HG03196 (cell line): ENCODE data around the gene MAST3.

Experiments used
- ATAC-seq: cut with Tn5 transposase; IDR thresholded peaks from one replicate; pipeline ENCODE4 v1.9.1; 2021; ENCODE audit not compliant: unreplicated experiment

The MAST3 gene

DNA sequence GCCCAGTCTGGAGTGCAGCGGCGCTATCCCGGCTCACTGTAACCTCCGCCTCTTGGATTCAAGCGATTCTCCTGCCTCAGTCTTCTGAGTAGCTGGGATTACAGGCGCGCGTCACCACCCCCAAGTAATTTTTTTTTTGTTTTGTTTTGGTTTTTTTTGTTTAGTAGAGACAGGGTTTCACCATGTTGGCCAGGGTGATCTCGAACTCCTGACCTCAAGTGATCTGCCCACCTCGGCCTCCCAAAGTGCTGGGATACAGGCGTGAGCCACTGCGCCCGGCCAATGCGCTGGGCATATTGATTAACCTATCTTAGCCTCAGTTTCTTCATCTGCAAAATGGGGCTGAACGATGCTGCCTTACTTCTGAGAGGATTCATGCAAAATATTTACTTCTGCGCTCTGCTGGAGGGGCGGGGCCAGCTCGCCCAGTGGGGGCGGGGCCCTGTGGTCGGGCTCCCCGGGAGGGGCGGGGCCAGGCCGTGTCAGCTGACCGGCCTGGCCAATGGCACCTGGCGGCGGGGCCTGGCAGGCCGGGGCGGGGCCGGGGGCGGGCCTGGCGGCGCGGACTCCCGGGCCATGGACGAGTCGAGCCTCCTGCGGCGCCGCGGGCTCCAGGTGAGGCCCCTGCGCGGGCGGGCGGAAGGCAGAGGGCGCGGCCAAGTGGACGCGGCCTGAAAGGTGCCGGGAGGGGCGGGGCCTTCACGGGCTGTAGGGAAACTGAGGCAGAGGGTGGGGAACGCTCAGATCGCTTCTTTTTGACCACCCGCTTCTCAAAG lies at the start of gene MAST3:
MAST3 (plus strand) TSS at position 562 of the 776 bp plus-strand sequence; CDS start at position 577, 15 bp downstream.
- peak; percentile 60 for ATAC-seq

DNA sequence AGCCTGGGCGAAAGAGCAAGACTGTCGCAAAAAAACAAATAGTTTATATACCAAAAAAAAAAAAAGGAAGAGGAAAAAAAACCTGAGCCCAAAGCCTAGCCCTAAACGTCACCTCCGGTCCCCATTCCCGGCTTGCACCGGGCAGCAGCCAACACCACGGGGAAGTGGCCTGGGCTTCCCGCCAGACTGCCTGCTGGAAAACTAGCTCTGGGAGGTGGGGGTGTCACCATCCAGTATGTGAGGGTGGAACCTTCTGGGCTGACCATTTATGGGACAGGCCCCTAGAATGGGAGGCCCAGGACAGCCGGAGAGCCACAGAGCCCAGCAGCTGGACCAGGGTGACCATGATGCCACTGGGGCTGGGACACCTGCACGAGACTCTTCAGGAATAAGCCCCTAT lies 48.2 kb upstream of the MAST3 start:
- ATAC-seq, result no peak

DNA sequence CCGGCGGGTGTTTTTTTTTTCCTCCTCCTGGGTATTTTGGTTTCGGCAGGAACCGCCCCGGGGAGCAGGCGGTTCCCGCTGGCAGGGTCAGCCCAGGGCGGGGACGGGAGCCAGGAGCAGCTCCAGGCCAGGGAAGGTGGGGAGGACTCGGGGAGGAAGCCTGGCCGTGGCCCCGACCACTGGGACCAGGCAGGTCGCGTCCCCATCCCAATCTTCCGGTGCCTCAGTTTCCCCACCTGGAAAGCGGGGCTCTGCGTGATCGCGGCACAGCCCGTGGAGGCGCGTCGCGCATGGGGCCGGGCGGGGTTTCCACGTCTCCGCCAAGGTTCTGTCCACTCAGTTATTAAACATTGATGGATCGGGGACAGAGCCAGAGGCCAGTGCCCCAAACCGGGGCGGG lies 45.7 kb upstream of the MAST3 start:
- no peak for ATAC-seq

DNA sequence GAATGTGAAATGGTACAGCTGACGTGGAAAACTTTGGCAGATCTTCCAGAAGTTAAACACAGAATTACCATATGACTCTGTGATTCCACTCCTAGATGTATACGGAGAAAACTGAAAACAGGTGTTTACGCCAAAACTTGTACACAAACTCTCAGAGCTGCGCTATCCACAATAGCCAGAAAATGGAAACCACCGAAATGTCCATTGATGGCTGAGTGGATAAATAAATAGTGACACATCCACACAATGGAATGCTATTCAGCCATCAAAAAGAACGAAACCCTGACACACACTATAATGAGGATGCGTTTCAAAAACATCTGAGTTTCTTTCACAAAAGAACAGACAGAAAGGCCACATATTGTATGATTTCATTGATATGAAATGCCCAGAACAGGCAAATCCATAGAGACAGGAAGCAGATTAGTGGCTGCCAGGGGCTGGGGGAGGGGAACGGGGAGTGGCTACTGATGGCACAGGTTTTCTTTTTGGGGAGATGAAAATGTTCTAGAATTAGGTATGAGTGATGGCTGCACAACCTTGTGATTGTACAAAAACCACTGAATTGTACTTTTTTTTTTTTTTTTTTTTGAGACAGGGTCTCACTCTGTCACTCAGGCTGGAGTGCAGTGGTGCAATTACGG lies 43.9 kb upstream of the MAST3 start:
- no peak for ATAC-seq

DNA sequence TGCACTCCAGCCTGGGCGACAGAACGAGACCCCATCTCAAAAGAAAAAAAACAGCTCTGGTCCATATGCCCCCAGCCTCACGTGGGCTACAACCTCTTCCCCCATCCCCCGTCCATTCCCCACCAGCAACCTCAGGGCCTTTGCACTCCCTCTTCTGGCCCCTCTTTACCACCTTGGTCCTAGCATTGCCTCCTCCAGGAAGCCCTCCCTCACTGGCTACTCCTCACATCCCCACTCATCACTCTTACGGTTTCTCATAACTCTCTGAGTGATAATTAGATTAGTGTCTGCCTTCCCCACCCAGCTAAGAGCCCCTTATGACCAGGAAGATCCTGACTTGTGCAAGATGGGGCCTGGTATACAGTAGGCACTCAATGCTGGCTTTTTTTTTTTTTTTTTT lies 41.6 kb upstream of the MAST3 start:
- ATAC-seq, result no peak

DNA sequence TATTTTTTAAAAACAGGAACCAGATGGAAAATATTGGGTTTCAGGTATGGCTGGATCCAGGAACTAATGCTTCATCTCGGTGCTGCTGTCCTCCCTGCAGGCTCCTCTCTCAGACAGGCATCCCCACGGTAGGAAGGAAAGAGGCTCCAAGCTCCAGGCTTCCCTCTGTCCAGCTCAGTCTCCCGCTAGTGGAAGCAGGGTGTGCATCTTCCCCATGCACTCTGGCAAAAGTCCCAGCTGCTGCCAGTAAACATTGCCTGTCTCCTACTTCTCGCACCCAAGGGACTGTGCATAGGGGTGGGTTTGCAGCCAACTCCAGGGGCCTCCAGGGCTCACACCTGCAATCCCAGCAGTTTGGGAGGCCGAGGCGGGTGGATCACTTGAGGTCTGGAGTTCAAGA lies 40.0 kb upstream of the MAST3 start:
- ATAC-seq, result no peak

DNA sequence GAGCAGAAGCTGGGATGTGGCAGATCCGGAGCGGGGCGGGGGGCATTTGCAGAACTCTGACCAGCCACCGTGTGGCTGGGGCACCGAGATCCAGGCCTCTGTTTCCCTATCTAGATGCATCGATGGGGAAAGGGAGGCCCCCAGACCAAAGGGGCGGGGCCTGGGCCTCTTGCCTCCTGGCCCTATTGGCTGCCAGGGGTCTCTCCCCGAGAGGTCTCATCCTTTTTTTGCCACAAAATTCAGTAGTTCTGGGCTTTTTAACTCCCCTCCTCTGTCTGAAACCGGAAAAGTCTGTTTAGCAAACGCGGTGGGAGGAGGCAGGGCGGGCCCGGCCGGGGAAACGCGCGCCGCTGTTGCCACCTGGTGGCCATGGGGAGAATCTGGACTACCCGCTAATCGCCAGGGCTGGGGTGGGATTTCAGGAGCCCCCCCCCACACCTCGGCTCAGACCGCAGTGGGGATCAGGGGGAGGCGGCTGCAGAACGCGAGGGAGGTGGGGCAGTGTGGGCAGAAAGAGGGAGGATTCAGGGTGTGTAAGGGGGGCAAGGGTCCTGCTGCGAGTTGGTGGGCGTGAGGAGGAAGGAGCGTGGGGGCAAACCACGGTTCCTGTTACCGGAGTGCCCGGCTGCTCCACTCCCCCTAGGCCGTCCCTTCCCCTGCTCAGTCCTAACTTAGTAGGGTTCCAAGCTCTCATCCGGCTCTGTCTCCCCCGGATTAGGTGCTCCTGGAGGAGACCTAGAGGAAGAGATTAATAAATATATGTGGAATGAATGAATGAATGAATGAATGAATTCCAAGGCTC lies 39.2 kb upstream of the MAST3 start:
- ATAC-seq, result no peak

DNA sequence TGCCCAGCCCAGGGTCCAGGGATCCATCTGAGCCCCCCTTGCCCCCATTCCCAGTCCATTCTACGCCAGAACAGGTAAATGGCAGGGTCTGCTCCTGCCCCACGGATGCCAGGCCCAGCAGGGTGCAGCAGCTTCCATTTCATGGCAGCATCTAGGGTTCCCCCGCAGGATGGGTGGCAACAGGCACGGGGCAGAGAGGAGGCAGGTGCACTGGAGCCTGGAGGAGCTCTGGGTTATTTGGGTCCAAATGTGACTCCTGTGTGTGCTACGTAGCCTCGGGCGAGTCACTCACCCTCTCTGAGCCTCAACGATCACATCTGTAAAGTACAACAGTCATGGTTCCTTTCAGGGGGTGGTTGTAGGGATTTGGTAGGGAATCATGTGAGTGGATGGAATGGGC lies 38.3 kb upstream of the MAST3 start:
- no peak for ATAC-seq

DNA sequence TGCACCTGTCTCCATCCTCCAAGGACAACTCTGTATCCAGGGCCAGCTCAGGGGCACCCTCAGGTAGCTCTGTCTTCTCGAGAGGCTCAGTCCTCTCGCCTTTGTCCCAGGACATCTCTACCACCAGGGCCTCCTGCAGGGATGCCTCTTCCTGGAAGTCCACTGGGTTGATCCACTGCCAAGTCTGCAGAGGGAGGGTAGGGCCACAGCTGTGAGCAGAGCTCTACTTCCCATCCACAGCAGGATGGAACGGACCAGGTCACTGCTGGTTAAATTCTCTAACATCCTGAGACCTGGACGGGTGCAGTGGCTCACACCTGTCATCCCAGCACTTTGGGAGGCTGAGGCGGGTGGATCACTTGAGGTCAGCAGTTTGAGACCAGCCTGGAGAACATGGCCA lies 37.7 kb upstream of the MAST3 start:
- no peak for ATAC-seq

DNA sequence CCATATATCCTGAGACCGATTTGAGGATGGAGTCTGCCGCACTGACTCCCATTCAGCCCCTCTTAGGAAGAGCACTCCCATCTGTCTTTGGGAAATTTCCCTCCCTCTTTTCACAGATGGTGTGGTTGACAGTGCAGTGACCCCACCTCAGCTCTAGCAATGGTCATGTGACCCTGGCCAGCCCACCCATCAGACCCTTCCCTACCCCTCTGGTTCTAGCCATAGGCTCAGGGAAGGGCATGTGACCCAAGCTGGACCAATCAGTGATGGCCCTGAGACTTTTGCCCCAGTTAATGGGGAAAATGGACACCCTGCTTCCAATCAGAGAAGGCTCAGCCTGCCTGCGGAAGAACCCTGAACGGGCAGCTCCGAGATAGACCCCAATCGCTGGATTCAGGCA lies 37.1 kb upstream of the MAST3 start:
- no peak for ATAC-seq

DNA sequence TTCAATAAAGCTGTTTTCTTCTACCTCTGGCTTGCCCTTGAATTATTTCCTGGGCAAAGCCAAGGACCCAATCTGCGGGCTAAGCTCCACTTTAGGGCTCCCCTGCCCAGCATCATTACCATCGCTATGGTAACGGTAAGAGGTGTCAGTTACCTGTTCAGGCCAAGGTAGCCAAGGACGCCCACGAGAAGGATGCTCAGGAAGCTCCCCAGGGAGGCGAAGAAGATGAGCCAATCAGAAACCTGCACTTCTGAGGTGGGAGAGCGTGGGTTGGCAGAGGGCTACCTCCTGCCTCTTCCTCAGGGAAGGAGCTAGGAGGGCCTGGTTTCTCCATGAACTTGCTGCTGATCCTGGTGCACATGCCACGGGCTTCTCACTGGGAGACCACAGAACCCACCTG lies 35.5 kb upstream of the MAST3 start:
- ATAC-seq, result no peak

DNA sequence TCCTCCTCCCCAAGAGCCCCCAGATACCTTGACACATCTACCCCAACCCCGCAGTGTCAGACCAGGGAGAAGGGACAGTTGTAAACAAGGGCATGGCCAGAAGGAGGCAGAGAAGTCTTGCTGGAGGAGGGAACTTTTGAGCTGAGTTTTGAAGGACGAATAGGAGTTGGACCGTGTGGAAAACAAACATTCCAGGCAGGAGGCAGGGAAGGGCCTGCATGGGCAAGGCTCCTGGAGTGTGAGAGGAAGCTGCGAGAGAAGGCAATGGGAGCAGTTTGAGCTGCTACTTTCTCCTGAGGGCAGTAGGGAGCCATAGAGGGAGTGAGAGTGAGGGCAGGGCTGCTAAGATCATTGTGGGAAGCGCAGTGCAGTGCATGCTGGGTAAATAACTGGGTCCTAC lies 34.1 kb upstream of the MAST3 start:
- no peak for ATAC-seq

DNA sequence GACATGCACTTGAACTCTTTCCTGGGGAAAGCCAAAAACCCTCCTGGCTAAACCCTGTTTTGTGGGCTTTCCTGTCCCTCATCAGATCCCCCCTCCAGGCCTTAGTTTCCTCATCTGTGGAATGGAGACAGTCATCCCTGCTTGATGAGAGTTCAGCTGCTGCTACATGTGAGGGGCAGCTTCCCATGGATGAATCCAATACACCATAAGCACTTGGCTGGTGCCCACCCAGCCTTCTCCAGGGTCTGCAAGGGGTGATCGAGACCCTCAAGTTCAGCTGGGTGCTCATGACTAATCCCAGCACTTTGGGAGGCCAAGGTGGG lies 32.4 kb upstream of the MAST3 start:
- no peak for ATAC-seq

DNA sequence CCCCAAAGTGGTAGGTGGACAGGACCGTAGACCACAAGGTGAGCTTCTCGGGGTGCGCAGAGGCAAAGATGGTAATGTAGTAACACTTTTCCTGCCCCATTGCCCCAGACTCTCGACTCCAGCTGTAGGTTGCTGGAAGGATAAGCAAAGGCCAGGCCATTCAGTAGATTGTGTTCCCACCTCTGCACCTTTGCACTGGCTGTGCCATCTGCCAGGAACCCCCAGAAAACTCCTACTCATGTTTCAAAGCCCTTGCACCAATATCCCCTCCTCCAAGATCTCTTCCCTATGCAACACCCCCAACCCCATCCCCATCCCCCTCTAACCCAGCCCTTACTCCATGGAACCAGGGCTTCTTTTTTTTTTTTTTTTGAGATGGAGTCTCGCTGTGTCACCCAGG lies 29.2 kb upstream of the MAST3 start:
- ATAC-seq, result no peak

DNA sequence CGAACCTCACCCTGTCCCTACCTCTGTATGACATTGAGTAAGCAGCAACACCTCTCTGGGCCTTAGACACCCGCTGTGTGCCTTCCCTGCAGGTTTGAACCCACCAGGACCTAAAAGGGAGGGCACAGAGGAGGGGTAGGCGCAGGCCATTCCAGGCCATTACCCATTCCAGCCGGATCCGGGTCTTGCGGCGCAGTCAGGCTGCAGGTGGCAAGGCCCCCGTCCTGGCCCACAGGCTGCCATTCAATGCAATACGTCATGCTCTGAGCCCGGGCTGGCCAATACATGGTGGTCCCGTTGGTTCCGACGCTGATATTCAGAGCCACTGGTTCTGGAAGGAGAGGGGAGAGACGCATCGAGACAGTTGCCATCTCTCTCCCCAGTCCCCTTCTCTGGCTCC lies 28.2 kb upstream of the MAST3 start:
- ATAC-seq, result no peak

DNA sequence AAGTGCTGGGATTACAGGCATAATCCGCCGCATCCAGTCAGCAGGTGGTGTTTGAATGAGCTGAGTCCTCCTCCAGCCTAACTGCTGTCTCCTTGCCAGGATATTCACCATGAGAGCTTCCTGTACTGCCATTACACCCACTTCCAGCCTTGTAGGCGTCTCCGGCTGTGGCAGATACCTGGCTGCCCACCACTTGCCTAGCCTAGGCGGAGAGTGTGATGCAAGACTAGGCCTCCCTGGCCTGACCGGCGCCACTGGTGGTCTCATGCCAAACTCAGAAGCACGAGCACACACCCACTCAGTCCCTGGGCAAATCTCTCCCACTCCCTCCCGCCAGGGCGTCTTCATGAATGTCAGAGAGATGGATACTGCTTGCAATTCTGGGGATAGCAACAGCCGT lies 27.4 kb upstream of the MAST3 start:
- ATAC-seq, result no peak

DNA sequence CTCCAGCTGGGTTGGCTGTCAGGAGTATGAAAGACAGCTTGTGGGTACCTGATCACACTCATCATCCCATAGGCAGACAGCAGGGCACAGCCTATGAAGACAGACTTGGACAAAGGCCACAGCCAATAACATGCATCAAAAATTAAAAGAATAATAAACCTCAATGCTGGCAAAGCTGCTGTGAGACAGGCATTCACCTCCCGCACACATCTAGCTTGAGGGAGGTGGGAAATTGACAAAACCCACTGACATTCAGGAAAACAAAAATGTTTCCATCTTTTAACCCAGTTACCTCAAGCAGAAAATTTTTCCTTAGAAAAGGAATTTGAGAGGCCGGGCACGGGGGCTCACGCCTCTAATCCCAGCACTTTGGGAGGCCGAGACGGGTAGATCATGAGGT lies 25.2 kb upstream of the MAST3 start:
- no peak for ATAC-seq

DNA sequence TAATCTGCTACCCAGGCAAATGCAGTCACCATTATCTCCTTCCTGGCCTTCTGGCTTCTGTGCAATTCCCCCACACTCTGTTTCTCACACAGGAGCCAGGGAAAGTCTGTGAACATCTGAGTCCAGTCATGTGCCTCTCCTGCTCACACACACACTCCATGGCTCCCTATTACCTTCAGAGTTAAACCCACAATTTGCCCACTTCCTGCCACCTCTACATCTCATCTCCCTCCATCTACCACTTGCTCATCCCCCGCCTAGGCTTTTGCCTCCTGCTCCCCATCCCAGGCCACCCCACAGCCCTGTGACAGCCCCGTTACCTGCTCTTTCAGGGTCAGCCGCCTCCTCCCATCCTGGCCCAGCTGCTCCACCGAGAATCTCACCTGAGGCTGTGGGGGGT lies 24.4 kb upstream of the MAST3 start:
- no peak for ATAC-seq

DNA sequence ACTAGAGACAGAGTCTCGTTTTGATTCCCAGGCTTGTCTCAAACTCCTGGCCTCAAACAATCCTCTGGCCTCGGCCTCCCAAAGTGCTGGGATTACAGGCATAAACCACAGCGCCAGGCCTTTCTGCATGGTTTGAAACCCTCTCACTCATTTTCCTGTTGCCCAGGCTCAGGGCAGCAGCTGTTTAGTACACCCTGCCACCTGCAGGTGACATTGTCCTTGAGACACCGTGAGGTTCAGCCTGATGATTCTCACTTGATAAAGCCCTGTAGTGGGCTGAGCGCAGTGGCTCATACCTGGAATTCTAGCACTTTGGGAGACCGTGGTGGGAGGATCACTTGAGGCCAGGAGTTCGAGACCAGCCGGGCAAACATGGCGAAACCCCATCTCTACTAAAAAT lies 23.4 kb upstream of the MAST3 start:
- no peak for ATAC-seq

DNA sequence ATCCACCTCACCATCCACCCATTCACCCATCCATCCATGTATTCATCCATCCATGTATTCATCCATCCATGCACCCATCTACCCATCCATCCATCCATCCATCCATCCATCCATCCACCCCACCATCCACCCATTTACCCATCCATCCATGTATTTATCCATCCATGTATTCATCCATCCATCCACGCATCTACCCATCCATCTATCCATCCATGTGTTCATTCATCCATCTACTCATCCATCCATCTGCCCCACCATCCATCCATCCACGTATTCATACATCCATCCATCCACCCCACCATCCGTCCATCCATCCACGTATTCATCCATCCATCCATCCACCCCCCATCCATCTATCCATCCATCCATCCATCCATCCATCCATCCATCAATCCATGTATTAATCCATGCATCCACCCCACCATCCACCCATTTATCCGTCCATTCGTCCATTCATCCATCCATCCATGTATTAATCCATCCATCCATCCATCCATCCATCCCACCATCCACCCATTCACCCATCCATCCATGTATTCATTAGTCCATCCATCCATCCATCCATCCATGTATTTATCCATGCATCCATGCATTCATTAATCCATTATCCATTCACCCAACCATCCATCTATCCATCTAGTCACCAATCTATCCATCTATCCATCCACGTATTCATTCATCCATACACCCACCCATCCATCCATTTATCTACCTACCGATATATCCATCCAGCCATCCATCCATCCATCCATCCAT lies 13.5 kb upstream of the MAST3 start:
- ATAC-seq, result no peak

DNA sequence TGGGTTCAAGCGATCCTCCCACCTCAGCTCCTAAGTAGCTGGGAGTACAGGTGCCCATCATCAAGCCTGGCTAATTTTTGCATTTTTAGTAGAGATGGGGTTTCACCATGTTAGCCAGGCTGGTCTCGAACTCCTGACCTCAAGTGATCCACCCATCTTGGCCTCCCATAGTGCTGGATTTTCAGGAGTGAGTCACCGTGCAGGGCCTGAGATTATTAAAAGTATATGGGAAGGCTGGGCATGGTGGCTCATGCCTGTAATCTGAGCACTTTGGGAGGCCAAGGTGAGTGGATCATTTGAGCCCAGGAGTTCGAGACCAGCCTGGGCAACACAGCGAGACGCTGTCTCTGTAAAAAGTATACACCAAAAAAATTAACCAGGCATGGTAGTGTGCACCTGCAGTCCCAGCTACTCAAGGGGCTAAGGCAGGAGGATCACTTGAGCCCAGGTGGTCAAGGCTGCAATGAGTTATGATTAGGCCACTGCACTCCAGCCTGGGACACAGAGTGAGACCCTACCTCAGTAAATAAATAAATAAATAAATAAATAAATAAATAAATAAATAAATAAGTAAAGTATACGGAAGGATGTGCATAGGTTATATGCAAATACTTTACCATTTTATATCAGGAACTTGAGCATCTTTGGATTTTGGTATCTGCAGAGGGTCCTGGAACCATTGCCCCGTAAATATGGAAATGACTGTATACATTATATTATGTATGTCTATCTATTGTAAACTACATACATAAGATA lies 11.7 kb upstream of the MAST3 start:
- no peak for ATAC-seq
